ENCODE data around the gene GEN1. TPM values are rescaled to one million over a fixed set of nuclear protein-coding genes. Genes with fewer than 3 reads are reported as not detected.
"Not testable (repeated sequence)": the region's sequence is repeated elsewhere in the genome, so short reads cannot be mapped to it uniquely, and the experiment has no call there.

Gene GEN1
- total and polyA plus RNA-seq, 5 donors = 1.5 to 5.5 (median 4.0) TPM

DNA sequence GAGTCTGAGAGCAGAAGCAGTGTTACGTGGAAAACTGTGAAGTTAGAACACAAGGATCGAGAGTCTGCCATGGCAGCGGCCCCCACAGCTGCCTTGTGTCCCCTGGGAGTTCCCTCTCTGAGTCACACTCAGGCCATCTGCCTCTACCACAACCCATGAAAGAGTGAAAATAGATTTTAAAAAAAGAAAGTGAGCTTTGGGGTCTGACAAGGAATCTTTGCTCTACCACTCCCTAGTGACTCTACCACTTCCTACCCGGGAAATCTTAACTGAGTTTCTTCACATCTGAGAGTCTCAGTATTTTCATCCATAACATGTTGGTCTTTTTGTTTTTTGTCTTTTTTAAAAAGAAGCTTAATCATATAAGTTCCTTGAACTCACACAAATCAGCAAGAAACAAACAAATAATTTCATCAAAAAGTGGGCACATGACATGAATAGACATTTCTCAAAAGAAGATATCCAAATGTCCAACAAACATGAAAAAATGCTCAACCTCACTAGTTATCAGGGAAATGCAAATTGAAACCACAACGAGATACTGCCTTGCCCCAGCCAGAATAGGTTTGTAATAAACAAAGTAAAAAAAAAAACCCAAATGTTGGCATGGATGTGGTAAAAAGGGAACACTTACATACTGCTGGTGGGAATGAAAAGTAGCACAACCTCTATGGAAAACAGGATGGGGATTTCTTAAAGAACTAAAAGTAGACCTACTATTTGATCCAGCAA, 60.0 kb downstream of the GEN1 start:
- H3K4me3 ChIP-seq (ENCODE audit: low read length) = no peak overlapping the region
- H3K4me1 ChIP-seq (ENCODE audit: control insufficient read depth, insufficient read depth, low read length) = no peaks in the 10 kb centered on the region
- H3K27ac ChIP-seq (ENCODE audit: low read length) = no peak overlapping the region
- DNase-seq (peak; percentile 54 to 61 (median 60)), ATAC-seq (peak; percentile 54 to 75)
- no peaks in the 10 kb centered on the region for H3K27me3 ChIP-seq (ENCODE audit: control insufficient read depth, insufficient read depth)
- 52% methylated on average over 5 of the region's 5 CpGs for WGBS
- intact Hi-C loops (cut with DNase I) = no loop called here
- H3K9me3 ChIP-seq (ENCODE audit: control insufficient read depth, low read length) = no peaks in the 10 kb centered on the region

DNA sequence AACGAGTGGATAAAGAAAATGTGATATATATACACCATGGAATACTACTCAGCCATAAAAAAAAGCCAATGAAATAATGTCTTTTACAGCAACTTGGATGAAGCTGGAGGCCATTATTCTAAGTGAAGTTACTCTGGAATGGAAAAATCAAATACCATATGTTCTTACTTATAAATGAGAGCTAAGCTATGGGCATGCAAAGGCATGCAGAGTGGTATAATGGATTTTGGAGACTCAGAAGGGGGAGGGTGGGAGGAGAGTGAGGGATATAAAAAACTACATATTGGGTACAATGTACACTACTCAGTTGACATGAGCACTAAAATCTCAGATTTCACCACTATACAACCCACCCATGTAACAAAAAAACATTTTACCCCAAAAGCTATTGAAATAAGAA, 60.7 kb downstream of the GEN1 start:
- Histone ChIP-seq H3K27ac (ENCODE audit: low read length) (no peak overlapping the region), H3K4me3 (ENCODE audit: low read length) (no peak overlapping the region), H3K4me1 (ENCODE audit: control insufficient read depth, insufficient read depth, low read length) (no peaks in the 10 kb centered on the region), H3K9me3 (ENCODE audit: control insufficient read depth, low read length) (no peaks in the 10 kb centered on the region), H3K27me3 (ENCODE audit: control insufficient read depth, insufficient read depth) (no peaks in the 10 kb centered on the region)
- DNase-seq (no peak), ATAC-seq (no peak)
- WGBS = 95% methylated on average over 1 of the region's 1 CpG
- intact Hi-C loops (cut with DNase I) = no loop called here

DNA sequence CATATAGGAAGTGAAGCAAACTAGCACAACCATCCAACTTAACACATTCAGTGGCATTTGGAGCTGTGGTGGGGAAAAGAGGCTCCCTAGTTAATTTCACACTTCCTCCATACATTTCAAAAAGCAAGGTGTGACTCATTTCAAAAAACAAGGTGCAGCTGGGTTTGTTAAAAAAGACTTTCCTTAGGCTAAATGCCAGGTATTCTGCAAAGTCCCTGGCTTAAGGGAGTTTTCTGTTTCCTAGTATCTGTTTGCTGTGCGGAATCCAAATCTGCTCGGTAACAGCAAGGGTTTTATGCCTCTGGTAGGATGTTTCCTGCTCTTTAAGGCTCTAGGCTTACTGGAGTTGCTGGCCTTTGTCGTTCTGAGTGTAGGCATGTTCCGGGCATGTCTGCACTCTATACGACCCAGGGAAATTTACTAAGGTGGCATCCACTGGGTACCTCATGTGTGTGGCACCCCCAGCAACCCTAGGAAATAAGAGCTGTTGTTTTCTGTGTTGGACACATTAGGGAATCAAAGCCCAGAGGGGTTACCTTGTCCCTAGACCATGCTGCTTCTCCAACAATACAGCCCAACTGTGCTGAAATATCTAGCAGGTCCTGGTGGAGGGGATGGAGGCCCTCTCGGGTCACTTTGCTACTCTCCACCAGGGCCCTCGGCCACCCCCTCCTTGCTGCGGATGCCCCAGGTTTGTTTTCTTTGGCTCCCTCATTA, 61.7 kb downstream of the GEN1 start:
- 70% methylated on average over 8 of the region's 8 CpGs for WGBS
- H3K27ac ChIP-seq (ENCODE audit: low read length) = no peak overlapping the region
- ATAC-seq = no peak

DNA sequence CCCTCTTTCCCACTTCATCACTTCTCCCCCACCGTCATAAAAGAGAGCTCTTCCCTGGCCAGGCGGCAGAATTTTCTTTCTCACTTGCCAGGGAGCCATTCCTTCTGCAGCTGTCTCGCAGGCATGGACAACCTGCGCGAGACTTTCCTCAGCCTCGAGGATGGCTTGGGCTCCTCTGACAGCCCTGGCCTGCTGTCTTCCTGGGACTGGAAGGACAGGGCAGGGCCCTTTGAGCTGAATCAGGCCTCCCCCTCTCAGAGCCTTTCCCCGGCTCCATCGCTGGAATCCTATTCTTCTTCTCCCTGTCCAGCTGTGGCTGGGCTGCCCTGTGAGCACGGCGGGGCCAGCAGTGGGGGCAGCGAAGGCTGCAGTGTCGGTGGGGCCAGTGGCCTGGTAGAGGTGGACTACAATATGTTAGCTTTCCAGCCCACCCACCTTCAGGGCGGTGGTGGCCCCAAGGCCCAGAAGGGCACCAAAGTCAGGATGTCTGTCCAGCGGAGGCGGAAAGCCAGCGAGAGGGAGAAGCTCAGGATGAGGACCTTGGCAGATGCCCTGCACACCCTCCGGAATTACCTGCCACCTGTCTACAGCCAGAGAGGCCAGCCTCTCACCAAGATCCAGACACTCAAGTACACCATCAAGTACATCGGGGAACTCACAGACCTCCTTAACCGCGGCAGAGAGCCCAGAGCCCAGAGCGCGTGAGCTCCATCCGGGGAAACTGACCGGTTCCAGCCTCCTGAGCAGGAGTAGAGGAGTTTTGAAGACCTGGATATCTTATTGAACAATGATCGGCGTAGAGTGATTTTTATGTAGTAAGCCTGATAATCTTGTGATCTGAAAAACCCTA, 62.7 kb downstream of the GEN1 start, which contains the start of gene MSGN1:
MSGN1 (plus strand) TSS at position 65 of the 850 bp plus-strand sequence; CDS start at position 124, 59 bp downstream.
- peaks cover 3% of the 10 kb centered on the region for H3K4me1 ChIP-seq (ENCODE audit: control insufficient read depth, insufficient read depth, low read length)
- no peak for DNase-seq
- no peaks in the 10 kb centered on the region for H3K27me3 ChIP-seq (ENCODE audit: control insufficient read depth, insufficient read depth)
- no peak within 1 kb of the TSS for H3K27ac ChIP-seq (ENCODE audit: low read length)
- no peaks in the 10 kb centered on the region for H3K9me3 ChIP-seq (ENCODE audit: control insufficient read depth, low read length)
- WGBS = 93% methylated on average over 26 of the region's 26 CpGs
- H3K4me3 ChIP-seq (ENCODE audit: low read length) = no peak within 1 kb of the TSS
- ATAC-seq = no peak
- intact Hi-C loops (cut with DNase I) = no loop called here

More for the DNA sequence above, 61.7 kb downstream of the GEN1 start:
- no peak for DNase-seq
- Histone ChIP-seq H3K27me3 (ENCODE audit: control insufficient read depth, insufficient read depth) (no peaks in the 10 kb centered on the region), H3K4me3 (ENCODE audit: low read length) (no peak overlapping the region), H3K4me1 (ENCODE audit: control insufficient read depth, insufficient read depth, low read length) (no peaks in the 10 kb centered on the region), H3K9me3 (ENCODE audit: control insufficient read depth, low read length) (no peaks in the 10 kb centered on the region)
- intact Hi-C loops (cut with DNase I) = no loop called here

GRCh38 chr2:17818235-17818815, 64.4 kb downstream of the GEN1 start:
- no peak for DNase-seq

GRCh38 chr2:17821080-17821479, 67.1 kb downstream of the GEN1 start:
- WGBS = 42% methylated on average over 3 of the region's 3 CpGs
- intact Hi-C loops (cut with DNase I) = loop anchor here in 3 of 4 donors (10.0 kb wide), 2 partner anchors 66 to 106 kb away; partner anchors contain the start of genes GEN1 (in 2 of the 3) and SMC6 (in 2 of the 3)
- H3K27me3 ChIP-seq (ENCODE audit: control insufficient read depth, insufficient read depth) = no peaks in the 10 kb centered on the region
- peak overlapping the region; percentile 79 for H3K27ac ChIP-seq (ENCODE audit: low read length)
- H3K4me1 ChIP-seq (ENCODE audit: control insufficient read depth, insufficient read depth, low read length) = peaks cover 3% of the 10 kb centered on the region
- no peaks in the 10 kb centered on the region for H3K9me3 ChIP-seq (ENCODE audit: control insufficient read depth, low read length)
- ATAC-seq (peak; percentile 76 to 83), DNase-seq (peak in 2 of 3 donors; percentile 46 to 54)
- H3K4me3 ChIP-seq (ENCODE audit: low read length) = no peak overlapping the region

More at GRCh38 chr2:17818235-17818815, 64.4 kb downstream of the GEN1 start:
- Histone ChIP-seq H3K4me1 (ENCODE audit: control insufficient read depth, insufficient read depth, low read length) (peaks cover 3% of the 10 kb centered on the region), H3K27me3 (ENCODE audit: control insufficient read depth, insufficient read depth) (no peaks in the 10 kb centered on the region), H3K9me3 (ENCODE audit: control insufficient read depth, low read length) (no peaks in the 10 kb centered on the region), H3K27ac (ENCODE audit: low read length) (no peak overlapping the region), H3K4me3 (ENCODE audit: low read length) (no peak overlapping the region)
- WGBS = 88% methylated on average over 2 of the region's 2 CpGs
- ATAC-seq = no peak
- intact Hi-C loops (cut with DNase I) = no loop called here

GRCh38 chr2:17821535-17822444, 67.9 kb downstream of the GEN1 start:
- peak overlapping the region; percentile 93 for H3K27ac ChIP-seq (ENCODE audit: low read length)
- 36% methylated on average over 7 of the region's 7 CpGs for WGBS
- ATAC-seq = peak; percentile 52 to 64
- no peak overlapping the region for H3K4me3 ChIP-seq (ENCODE audit: low read length)
- intact Hi-C loops (cut with DNase I) = loop anchor here in 3 of 4 donors (10.0 kb wide), 2 partner anchors 67 to 107 kb away; partner anchors contain the start of genes GEN1 (in 2 of the 3) and SMC6 (in 2 of the 3)
- H3K4me1 ChIP-seq (ENCODE audit: control insufficient read depth, insufficient read depth, low read length) = peaks cover 3% of the 10 kb centered on the region
- H3K9me3 ChIP-seq (ENCODE audit: control insufficient read depth, low read length) = no peaks in the 10 kb centered on the region
- DNase-seq = peak in 1 of 3 donors; percentile 46
- no peaks in the 10 kb centered on the region for H3K27me3 ChIP-seq (ENCODE audit: control insufficient read depth, insufficient read depth)

GRCh38 chr2:17822445-17823117, 68.6 kb downstream of the GEN1 start:
- peak in 1 of 3 donors; percentile 54 for DNase-seq
- peak; percentile 60 to 68 for ATAC-seq
- peak overlapping the region; percentile 93 for H3K27ac ChIP-seq (ENCODE audit: low read length)
- WGBS = 35% methylated on average over 4 of the region's 4 CpGs
- H3K9me3 ChIP-seq (ENCODE audit: control insufficient read depth, low read length) = no peaks in the 10 kb centered on the region
- H3K27me3 ChIP-seq (ENCODE audit: control insufficient read depth, insufficient read depth) = no peaks in the 10 kb centered on the region
- H3K4me3 ChIP-seq (ENCODE audit: low read length) = no peak overlapping the region
- peaks cover 3% of the 10 kb centered on the region for H3K4me1 ChIP-seq (ENCODE audit: control insufficient read depth, insufficient read depth, low read length)
- intact Hi-C loops (cut with DNase I) = loop anchor here in 3 of 4 donors (10.0 kb wide), 2 partner anchors 68 to 108 kb away; partner anchors contain the start of genes GEN1 (in 2 of the 3) and SMC6 (in 2 of the 3)

DNA sequence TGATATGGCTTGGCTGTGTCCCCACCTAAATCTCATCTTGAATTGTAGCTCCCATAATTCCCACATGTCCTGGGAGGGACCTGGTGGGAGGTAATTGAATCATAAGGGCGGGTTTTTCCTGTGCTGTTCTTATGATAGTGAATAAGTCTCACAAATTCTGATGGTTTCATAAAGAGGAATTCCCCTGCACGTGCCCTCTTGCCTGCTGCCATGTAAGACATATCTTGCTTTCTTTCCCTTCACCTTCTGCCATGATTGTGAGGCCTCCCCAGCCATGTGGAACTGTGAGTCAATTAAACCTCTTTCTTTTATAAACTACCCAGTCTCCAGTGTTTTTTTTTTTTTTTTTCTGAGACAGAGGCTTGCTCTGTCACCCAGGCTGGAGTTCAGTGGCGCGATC, 69.7 kb downstream of the GEN1 start:
- not testable (repeated sequence) for DNase-seq; H3K27me3 ChIP-seq (ENCODE audit: control insufficient read depth, insufficient read depth); H3K4me1 ChIP-seq (ENCODE audit: control insufficient read depth, insufficient read depth, low read length); H3K4me3 ChIP-seq (ENCODE audit: low read length); H3K27ac ChIP-seq (ENCODE audit: low read length); ATAC-seq; H3K9me3 ChIP-seq (ENCODE audit: control insufficient read depth, low read length)
- intact Hi-C loops (cut with DNase I) = loop anchor here in 3 of 4 donors (10.0 kb wide), 2 partner anchors 69 to 109 kb away; partner anchors contain the start of genes GEN1 (in 2 of the 3) and SMC6 (in 2 of the 3)
- WGBS = 65% methylated on average over 4 of the region's 4 CpGs

Measured in right cardiac atrium (tissue), 5 donors.